ENCODE data around the gene IKZF2. TPM values are rescaled to one million over a fixed set of nuclear protein-coding genes. Genes with fewer than 3 reads are reported as not detected.

The IKZF2 gene
- total RNA-seq, 1 donor from 2014 or later = 4.0 TPM

DNA sequence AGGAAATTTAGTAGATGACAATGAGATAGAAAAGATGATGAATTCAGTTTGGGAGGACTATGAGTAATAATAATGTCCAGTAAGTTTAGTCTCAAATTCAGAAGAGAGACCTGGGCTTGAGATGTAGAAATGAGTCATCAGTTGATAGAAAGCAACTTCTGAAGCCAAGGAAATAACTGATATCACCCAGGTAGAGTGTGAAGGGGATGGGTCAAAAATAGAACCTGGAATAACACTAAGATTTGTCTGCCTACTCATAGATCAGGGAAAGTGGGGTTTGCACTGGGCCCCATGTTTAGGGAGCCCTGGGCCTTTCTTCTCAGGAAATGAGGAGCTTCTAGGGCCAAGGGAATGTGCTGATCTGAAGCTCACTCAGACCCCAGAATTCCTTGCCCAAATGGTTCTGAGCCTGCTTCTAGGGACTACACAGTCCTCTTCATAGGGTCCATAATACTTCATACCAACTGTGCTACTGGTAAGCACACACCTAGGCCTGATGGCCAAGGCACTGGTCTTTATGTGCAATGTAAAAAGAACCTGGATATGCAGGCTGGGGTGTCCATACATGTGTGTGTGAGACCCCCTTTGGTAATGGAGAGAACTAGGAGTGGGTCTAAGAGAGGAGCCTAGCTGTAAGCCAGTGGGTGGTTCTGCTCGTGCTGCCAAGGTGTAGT is 141.2 kb downstream of the IKZF2 start:
- DNase-seq (ENCODE audit: low spot score) = no peak
- H3K4me3 Mint-ChIP-seq (ENCODE audit: unreplicated experiment) = no peak overlapping the region
- no peaks in the 10 kb centered on the region for H3K36me3 Mint-ChIP-seq (ENCODE audit: low read depth, unreplicated experiment)
- no peaks in the 10 kb centered on the region for H3K9me3 Mint-ChIP-seq (ENCODE audit: unreplicated experiment)
- TF ChIP-seq, protein P1, sequence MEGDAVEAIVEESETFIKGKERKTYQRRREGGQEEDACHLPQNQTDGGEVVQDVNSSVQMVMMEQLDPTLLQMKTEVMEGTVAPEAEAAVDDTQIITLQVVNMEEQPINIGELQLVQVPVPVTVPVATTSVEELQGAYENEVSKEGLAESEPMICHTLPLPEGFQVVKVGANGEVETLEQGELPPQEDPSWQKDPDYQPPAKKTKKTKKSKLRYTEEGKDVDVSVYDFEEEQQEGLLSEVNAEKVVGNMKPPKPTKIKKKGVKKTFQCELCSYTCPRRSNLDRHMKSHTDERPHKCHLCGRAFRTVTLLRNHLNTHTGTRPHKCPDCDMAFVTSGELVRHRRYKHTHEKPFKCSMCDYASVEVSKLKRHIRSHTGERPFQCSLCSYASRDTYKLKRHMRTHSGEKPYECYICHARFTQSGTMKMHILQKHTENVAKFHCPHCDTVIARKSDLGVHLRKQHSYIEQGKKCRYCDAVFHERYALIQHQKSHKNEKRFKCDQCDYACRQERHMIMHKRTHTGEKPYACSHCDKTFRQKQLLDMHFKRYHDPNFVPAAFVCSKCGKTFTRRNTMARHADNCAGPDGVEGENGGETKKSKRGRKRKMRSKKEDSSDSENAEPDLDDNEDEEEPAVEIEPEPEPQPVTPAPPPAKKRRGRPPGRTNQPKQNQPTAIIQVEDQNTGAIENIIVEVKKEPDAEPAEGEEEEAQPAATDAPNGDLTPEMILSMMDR (IDR thresholded peaks at IDR 0.05; ENCODE audit: unreplicated experiment) = no peak
- no peak overlapping the region for H3K27ac Mint-ChIP-seq (ENCODE audit: unreplicated experiment)
- no peaks in the 10 kb centered on the region for H3K27me3 Mint-ChIP-seq (ENCODE audit: unreplicated experiment)
- H3K4me1 Mint-ChIP-seq (ENCODE audit: unreplicated experiment) = no peaks in the 10 kb centered on the region

DNA sequence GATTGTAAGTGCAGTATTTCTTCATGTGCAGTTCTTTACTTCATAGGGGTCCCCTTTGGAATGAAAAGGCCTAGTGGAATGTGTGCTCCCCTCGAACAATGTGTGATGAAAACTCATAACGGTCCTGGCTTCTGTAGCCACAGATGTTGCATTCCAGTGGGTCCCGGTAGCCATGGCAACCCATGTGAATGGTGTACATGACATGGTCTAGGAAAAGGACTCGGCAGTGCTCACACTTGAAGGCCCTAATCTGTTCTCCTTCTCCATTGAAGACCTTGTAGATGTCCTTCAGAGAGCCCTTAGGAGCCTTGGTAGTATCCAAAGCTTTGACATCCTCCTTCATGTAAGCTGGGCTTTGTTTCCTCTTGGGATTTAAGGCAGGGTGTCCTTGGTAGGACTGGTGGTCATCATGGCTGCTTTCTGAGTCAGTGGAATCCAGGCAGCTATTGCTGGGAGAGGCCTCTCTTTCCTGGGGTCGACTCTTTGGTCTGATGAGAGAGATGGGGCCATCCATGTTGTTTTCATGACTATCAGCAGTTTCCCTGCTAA is 144.0 kb downstream of the IKZF2 start:
- Mint-ChIP-seq H3K9me3 (ENCODE audit: unreplicated experiment) (no peaks in the 10 kb centered on the region), H3K27me3 (ENCODE audit: unreplicated experiment) (no peaks in the 10 kb centered on the region), H3K4me1 (ENCODE audit: unreplicated experiment) (no peaks in the 10 kb centered on the region), H3K27ac (ENCODE audit: unreplicated experiment) (no peak overlapping the region), H3K4me3 (ENCODE audit: unreplicated experiment) (no peak overlapping the region), H3K36me3 (ENCODE audit: low read depth, unreplicated experiment) (no peaks in the 10 kb centered on the region)
- TF ChIP-seq, protein P1 (IDR thresholded peaks at IDR 0.05; ENCODE audit: unreplicated experiment) = no peak
- no peak for DNase-seq (ENCODE audit: low spot score)

DNA sequence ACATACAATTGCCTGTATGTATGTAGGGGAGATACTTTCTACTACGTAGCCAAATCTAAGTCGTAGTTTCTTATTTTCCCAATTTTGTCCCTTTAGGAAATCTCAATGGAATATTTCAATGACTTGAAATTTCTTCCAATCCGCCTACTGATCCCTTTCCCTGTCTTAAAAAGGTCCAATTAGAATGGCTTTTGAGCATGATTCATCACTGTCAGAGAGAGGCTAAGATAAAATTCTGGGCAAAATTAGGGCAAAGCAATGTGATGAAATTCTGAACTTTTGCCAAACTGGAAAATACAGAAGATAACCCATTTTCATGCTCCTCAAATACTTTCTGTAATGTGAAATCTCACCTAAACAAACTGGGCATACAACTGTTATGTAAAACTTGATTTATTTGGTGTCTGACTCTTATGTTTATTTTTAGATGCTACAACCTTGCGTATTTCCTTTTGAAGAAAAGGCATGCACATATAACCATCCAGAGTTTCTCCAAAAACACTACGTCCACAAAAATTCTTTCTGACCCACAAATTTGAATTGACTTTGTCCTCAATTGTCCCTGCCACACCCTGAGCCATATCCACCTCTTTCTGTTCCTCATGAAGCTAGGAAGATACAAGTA is 147.1 kb downstream of the IKZF2 start:
- DNase-seq (ENCODE audit: low spot score) = no peak
- TF ChIP-seq, protein P1 (IDR thresholded peaks at IDR 0.05; ENCODE audit: unreplicated experiment) = no peak
- H3K27ac Mint-ChIP-seq (ENCODE audit: unreplicated experiment) = no peak overlapping the region
- no peaks in the 10 kb centered on the region for H3K9me3 Mint-ChIP-seq (ENCODE audit: unreplicated experiment)
- no peaks in the 10 kb centered on the region for H3K36me3 Mint-ChIP-seq (ENCODE audit: low read depth, unreplicated experiment)
- no peak overlapping the region for H3K4me3 Mint-ChIP-seq (ENCODE audit: unreplicated experiment)
- no peaks in the 10 kb centered on the region for H3K4me1 Mint-ChIP-seq (ENCODE audit: unreplicated experiment)
- H3K27me3 Mint-ChIP-seq (ENCODE audit: unreplicated experiment) = no peaks in the 10 kb centered on the region

DNA sequence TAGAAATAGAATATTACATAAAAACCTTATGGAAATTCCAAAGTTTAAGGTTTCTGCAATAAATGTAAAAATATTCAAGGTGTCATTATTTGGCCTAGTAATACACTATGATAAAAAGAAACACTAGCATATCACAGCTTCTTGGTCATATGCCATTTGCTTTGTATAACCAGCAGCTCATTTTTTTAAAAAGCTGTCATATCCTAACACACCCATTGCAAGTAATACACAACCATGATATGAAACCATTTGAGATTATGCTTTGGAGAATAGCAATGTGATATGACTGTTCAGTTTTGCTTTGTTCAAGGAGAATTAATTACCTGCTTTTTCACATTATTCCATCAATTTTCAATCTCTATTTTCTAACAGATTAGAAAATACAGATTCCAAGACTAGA is 149.0 kb downstream of the IKZF2 start:
- no peak for DNase-seq (ENCODE audit: low spot score)
- H3K36me3 Mint-ChIP-seq (ENCODE audit: low read depth, unreplicated experiment) = no peaks in the 10 kb centered on the region
- H3K9me3 Mint-ChIP-seq (ENCODE audit: unreplicated experiment) = no peaks in the 10 kb centered on the region

More for the DNA sequence above, 149.0 kb downstream of the IKZF2 start:
- Mint-ChIP-seq H3K27ac (ENCODE audit: unreplicated experiment) (no peak overlapping the region), H3K27me3 (ENCODE audit: unreplicated experiment) (no peaks in the 10 kb centered on the region), H3K4me3 (ENCODE audit: unreplicated experiment) (no peak overlapping the region), H3K4me1 (ENCODE audit: unreplicated experiment) (no peaks in the 10 kb centered on the region)
- TF ChIP-seq, protein P1 (IDR thresholded peaks at IDR 0.05; ENCODE audit: unreplicated experiment) = no peak
